ENCODE results near the gene PRAMEF13.
"Not testable (repeated sequence)": the region's sequence is repeated elsewhere in the genome, so short reads cannot be mapped to it uniquely, and the experiment has no call there.

The PRAMEF13 gene

GRCh38 chr1:13201309-13201708, at the start of gene PRAMEF13:
TSS of gene PRAMEF13 (minus strand) at chr1:13201409. CDS start at chr1:13199589, 1,820 bp downstream.
- not testable (repeated sequence) for DNase-seq

GRCh38 chr1:13247122-13247521, 45.9 kb upstream of the PRAMEF13 start:
- DNase-seq, result not testable (repeated sequence)

GRCh38 chr1:13246554-13246871, 45.3 kb upstream of the PRAMEF13 start:
- not testable (repeated sequence) for DNase-seq

GRCh38 chr1:13245841-13246553, 44.8 kb upstream of the PRAMEF13 start:
- DNase-seq, result not testable (repeated sequence)

GRCh38 chr1:13243536-13244263, 42.5 kb upstream of the PRAMEF13 start:
- DNase-seq, result not testable (repeated sequence)

GRCh38 chr1:13239633-13240032, 38.4 kb upstream of the PRAMEF13 start:
- DNase-seq, result not testable (repeated sequence)

GRCh38 chr1:13237572-13237971, 36.4 kb upstream of the PRAMEF13 start:
- DNase-seq, result not testable (repeated sequence)

GRCh38 chr1:13234057-13234456, 32.8 kb upstream of the PRAMEF13 start:
- DNase-seq, result not testable (repeated sequence)

GRCh38 chr1:13232056-13232455, 30.8 kb upstream of the PRAMEF13 start:
- DNase-seq, result not testable (repeated sequence)

GRCh38 chr1:13231061-13231750, 30.0 kb upstream of the PRAMEF13 start:
- DNase-seq, result not testable (repeated sequence)

- not testable (repeated sequence) for DNase-seq
Observed at GRCh38 chr1:13230601-13231000, 29.4 kb upstream of the PRAMEF13 start.

GRCh38 chr1:13230096-13230495, 28.9 kb upstream of the PRAMEF13 start:
- DNase-seq, result not testable (repeated sequence)

- DNase-seq, result no peak
Observed at GRCh38 chr1:13228343-13228781, 27.2 kb upstream of the PRAMEF13 start.

GRCh38 chr1:13227271-13228055, 26.3 kb upstream of the PRAMEF13 start:
- not testable (repeated sequence) for DNase-seq

- not testable (repeated sequence) for DNase-seq
Observed at GRCh38 chr1:13225675-13226204, 24.5 kb upstream of the PRAMEF13 start, which contains the start of gene PRAMEF18. TSS of gene PRAMEF18 (minus strand) at chr1:13226154. CDS start at chr1:13226106, 48 bp downstream.

- no peak for DNase-seq
Observed at GRCh38 chr1:13224480-13225060, 23.4 kb upstream of the PRAMEF13 start.

GRCh38 chr1:13222788-13223187, 21.6 kb upstream of the PRAMEF13 start:
- DNase-seq, result not testable (repeated sequence)

GRCh38 chr1:13219203-13219602, 18.0 kb upstream of the PRAMEF13 start:
- not testable (repeated sequence) for DNase-seq

GRCh38 chr1:13216619-13217018, 15.4 kb upstream of the PRAMEF13 start:
- not testable (repeated sequence) for DNase-seq

GRCh38 chr1:13208712-13209111, 7.5 kb upstream of the PRAMEF13 start:
- not testable (repeated sequence) for DNase-seq

GRCh38 chr1:13171548-13171947, 29.7 kb downstream of the PRAMEF13 start, which contains the start of gene PRAMEF9:
TSS of gene PRAMEF9 (plus strand) at chr1:13171848. CDS start at chr1:13175281, 3,433 bp downstream.
- DNase-seq, result not testable (repeated sequence)

GRCh38 chr1:13165531-13165930, 35.7 kb downstream of the PRAMEF13 start, which contains the start of gene HNRNPCL4:
TSS of gene HNRNPCL4 (minus strand) at chr1:13165631. CDS start at chr1:13165467, 164 bp downstream.
- not testable (repeated sequence) for DNase-seq

Data from cerebellar nuclear complex (tissue), 1 donor.